Endothelial cell (in vitro differentiated cells): ENCODE results near the gene ULK1. TPM values are rescaled to one million over a fixed set of nuclear protein-coding genes. Genes with fewer than 3 reads are reported as not detected.
"Not testable (repeated sequence)": the region's sequence is repeated elsewhere in the genome, so short reads cannot be mapped to it uniquely, and the experiment has no call there.

Experiments used
- DNase-seq: peaks from one replicate; pipeline ENCODE4 v3.0.0; 2021; ENCODE audit warnings: low spot score
- H3K27ac Mint-ChIP-seq: one replicate; pipeline ENCODE4 v1.8.0; 2021; ENCODE audit warnings: mixed read lengths, inconsistent platforms; ENCODE audit not compliant: unreplicated experiment
- H3K27me3 Mint-ChIP-seq: one replicate; pipeline ENCODE4 v1.8.0; 2021; ENCODE audit warnings: mild to moderate bottlenecking, moderate library complexity, mixed read lengths, inconsistent platforms; ENCODE audit not compliant: unreplicated experiment
- H3K36me3 Mint-ChIP-seq: one replicate; pipeline ENCODE4 v1.8.0; 2021; ENCODE audit warnings: mild to moderate bottlenecking, low read depth, mixed read lengths, inconsistent platforms; ENCODE audit not compliant: unreplicated experiment
- H3K4me1 Mint-ChIP-seq: one replicate; pipeline ENCODE4 v1.8.0; 2021; ENCODE audit warnings: mild to moderate bottlenecking, mixed read lengths, inconsistent platforms; ENCODE audit not compliant: unreplicated experiment
- H3K4me3 Mint-ChIP-seq: one replicate; pipeline ENCODE4 v1.8.0; 2021; ENCODE audit warnings: mild to moderate bottlenecking, mixed read lengths, inconsistent platforms; ENCODE audit not compliant: unreplicated experiment
- H3K9me3 Mint-ChIP-seq: one replicate; pipeline ENCODE4 v1.8.0; 2021; ENCODE audit warnings: mixed read lengths, inconsistent platforms; ENCODE audit not compliant: unreplicated experiment
- CTCF ChIP-seq: fragments of 200-600 bp; sonication (generic); IDR thresholded peaks from one replicate; pipeline ENCODE4 v1.5.0; 2021; ENCODE audit warnings: antibody characterized with exemption; ENCODE audit not compliant: unreplicated experiment
- total RNA-seq: library from RNA; stranded (reverse); fragmentation: NEBNext Ultra II Directional; extraction: Animal tissue kit (Norgen Biotek cat#: 25700); gene quantifications from one replicate; pipeline ENCODE4 v1.2.1, GENCODE V29; 2021; ENCODE audit not compliant: unreplicated experiment

Gene ULK1
- total RNA-seq, 1 donor from 2014 or later = 53.7 TPM

- no peak for TF ChIP-seq CTCF
- H3K36me3 Mint-ChIP-seq = no peaks in the 10 kb centered on the region
These were observed 10.9 kb upstream of the ULK1 start for GRCh38 chr12:131883521-131883900.

GRCh38 chr12:131885076-131885475 is 9.3 kb upstream of the ULK1 start:
- H3K36me3 Mint-ChIP-seq, DNase-seq, H3K9me3 Mint-ChIP-seq, H3K4me3 Mint-ChIP-seq, H3K27me3 Mint-ChIP-seq, H3K27ac Mint-ChIP-seq, H3K4me1 Mint-ChIP-seq: not testable (repeated sequence)

More at GRCh38 chr12:131883521-131883900, 10.9 kb upstream of the ULK1 start:
- Mint-ChIP-seq H3K4me1 (peaks cover 9% of the 10 kb centered on the region), H3K9me3 (peaks cover 6% of the 10 kb centered on the region), H3K4me3 (no peak overlapping the region), H3K27me3 (peaks cover 1% of the 10 kb centered on the region), H3K27ac (no peak overlapping the region)
- DNase-seq = no peak

- Mint-ChIP-seq H3K27me3 (peaks cover 2% of the 10 kb centered on the region), H3K27ac (no peak overlapping the region), H3K9me3 (peaks cover 6% of the 10 kb centered on the region), H3K4me1 (peaks cover 8% of the 10 kb centered on the region), H3K4me3 (no peak overlapping the region), H3K36me3 (peaks cover 3% of the 10 kb centered on the region)
- DNase-seq = no peak
- TF ChIP-seq CTCF = no peak
These were observed 8.8 kb upstream of the ULK1 start for GRCh38 chr12:131885543-131886057.

GRCh38 chr12:131891722-131892121 is 2.7 kb upstream of the ULK1 start:
- not testable (repeated sequence) for H3K27me3 Mint-ChIP-seq, H3K4me3 Mint-ChIP-seq, H3K36me3 Mint-ChIP-seq, H3K27ac Mint-ChIP-seq, DNase-seq, H3K4me1 Mint-ChIP-seq, H3K9me3 Mint-ChIP-seq

GRCh38 chr12:131892711-131893604 is 1.5 kb upstream of the ULK1 start:
- Mint-ChIP-seq H3K4me3 (no peak overlapping the region), H3K9me3 (no peaks in the 10 kb centered on the region), H3K27me3 (peaks cover 4% of the 10 kb centered on the region), H3K4me1 (peaks cover 8% of the 10 kb centered on the region), H3K27ac (no peak overlapping the region), H3K36me3 (peaks cover 3% of the 10 kb centered on the region)
- TF ChIP-seq CTCF = no peak
- no peak for DNase-seq
